A673 (cell line): ENCODE data around the gene MTR.
"Not testable (repeated sequence)": the region's sequence is repeated elsewhere in the genome, so short reads cannot be mapped to it uniquely, and the experiment has no call there.

Experiments used
- EZH2 ChIP-seq: fragments of 200-600 bp; sonication (generic); IDR thresholded peaks from 2 replicates; pipeline ENCODE4 v1.6.1; 2017; ENCODE audit warnings: borderline replicate concordance, low read depth, mild to moderate bottlenecking, mixed read lengths, antibody characterized with exemption, low read length; ENCODE audit not compliant: poor library complexity, severe bottlenecking
- TF ChIP-seq, protein P1 (sequence below): fragments of 300-800, 200-600 bp; sonication (generic); conservative IDR thresholded peaks from 2 replicates; pipeline ENCODE4 v1.5.1; 2017; ENCODE audit warnings: low read depth, mild to moderate bottlenecking, antibody characterized with exemption, low read length, moderate library complexity, mixed read lengths

DNA sequence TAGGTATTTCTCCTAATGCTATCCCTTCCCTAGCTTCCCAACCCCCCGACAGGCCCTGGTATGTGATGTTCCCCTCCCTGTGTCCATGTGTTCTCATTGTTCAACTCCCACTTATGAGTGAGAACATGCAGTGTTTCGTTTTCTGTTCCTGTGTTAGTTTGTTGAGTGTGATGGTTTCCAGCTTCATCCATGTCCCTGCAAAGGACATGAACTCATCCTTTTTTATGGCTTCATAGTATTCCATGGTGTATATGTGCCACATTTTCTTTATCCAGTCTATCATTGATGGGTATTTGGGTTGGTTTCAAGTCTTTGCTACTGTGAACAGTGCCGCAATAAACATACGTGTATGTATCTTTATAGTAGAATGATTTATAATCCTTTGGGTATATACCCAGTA lies 61.6 kb downstream of the MTR start:
- TF ChIP-seq, protein P1, sequence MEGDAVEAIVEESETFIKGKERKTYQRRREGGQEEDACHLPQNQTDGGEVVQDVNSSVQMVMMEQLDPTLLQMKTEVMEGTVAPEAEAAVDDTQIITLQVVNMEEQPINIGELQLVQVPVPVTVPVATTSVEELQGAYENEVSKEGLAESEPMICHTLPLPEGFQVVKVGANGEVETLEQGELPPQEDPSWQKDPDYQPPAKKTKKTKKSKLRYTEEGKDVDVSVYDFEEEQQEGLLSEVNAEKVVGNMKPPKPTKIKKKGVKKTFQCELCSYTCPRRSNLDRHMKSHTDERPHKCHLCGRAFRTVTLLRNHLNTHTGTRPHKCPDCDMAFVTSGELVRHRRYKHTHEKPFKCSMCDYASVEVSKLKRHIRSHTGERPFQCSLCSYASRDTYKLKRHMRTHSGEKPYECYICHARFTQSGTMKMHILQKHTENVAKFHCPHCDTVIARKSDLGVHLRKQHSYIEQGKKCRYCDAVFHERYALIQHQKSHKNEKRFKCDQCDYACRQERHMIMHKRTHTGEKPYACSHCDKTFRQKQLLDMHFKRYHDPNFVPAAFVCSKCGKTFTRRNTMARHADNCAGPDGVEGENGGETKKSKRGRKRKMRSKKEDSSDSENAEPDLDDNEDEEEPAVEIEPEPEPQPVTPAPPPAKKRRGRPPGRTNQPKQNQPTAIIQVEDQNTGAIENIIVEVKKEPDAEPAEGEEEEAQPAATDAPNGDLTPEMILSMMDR: not testable (repeated sequence)
- TF ChIP-seq EZH2: not testable (repeated sequence)
